Sciatic nerve (tissue), 2 donors: ENCODE results near the gene MICAL2. TPM values are rescaled to one million over a fixed set of nuclear protein-coding genes. Genes with fewer than 3 reads are reported as not detected.

ENCODE experiments used
- ATAC-seq: fragments of 200-7000 bp; cut with Tn5 transposase; one replicate; pipeline ENCODE4 v1.9.1; 2020; ENCODE audit warnings: mild to moderate bottlenecking, moderate library complexity
- DNase-seq: peaks from one replicate; pipeline ENCODE4 v3.0.0-alpha.2; 2020; ENCODE audit warnings: low spot score
- intact Hi-C: fragments of 100-400 bp; cut with DNase I; formaldehyde crosslinking; loops from one replicate; pipeline ENCODE4 v1.14.2; 2022
- total RNA-seq: library from RNA; stranded (reverse); fragmentation: NEBNext Ultra II Directional; extraction: Animal tissue kit (Norgen Biotek cat#: 25700); gene quantifications from one replicate; pipeline ENCODE4 v1.2.1, GENCODE V29; 2021
- donor health status: DM: no; HTN: no; CAD: no.
- donor health status: DM: no; HTN: no; CAD: no.

Gene MICAL2
- total RNA-seq, 1 donor from 2014 or later, result 92.4 TPM

- ATAC-seq, result no peak
- intact Hi-C loops, result no loop called here
- DNase-seq, result no peak
Observed at GRCh38 chr11:12076840-12077534, 33.4 kb upstream of the MICAL2 start.

DNA sequence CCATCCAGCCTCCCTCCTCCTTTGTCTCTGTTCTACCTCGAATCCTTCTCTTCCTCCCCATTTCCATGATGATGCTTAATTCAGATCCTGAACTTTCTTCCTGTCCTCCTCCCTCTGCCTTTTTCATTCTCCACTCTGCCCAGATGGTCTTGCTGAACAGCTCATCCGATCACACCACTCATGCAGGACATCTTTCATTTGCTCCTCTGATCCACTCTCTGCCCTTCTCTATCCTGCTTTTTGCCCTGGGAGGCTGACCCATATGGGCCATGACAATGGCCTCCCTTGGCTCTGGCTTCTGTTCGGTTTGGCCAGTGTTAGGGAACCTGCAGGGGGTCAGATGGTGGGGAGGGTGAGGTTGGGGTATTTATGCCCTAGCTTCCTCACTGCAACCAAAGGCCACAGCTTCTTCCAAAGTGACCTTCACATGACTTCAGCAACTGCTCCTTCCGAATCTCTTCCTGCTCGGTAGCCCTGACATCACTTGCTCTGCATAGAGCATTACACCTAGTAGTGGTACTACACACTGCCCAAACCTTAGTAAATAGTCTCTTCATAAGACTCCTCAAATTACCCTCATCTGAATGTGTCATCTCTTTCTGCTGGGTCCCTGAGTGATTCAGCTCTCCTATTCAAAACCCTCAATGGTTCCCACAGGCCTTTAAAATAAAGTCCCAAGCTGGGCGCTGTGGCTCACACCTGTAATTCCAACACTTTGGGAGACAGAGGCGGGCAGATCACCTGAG is 32.7 kb upstream of the MICAL2 start:
- no peak for DNase-seq
- intact Hi-C loops, result no loop called here
- no peak for ATAC-seq

GRCh38 chr11:12079726-12080556 is 30.4 kb upstream of the MICAL2 start:
- intact Hi-C loops, result no loop called here
- ATAC-seq (peak; percentile 89), DNase-seq (peak; percentile 70)

DNA sequence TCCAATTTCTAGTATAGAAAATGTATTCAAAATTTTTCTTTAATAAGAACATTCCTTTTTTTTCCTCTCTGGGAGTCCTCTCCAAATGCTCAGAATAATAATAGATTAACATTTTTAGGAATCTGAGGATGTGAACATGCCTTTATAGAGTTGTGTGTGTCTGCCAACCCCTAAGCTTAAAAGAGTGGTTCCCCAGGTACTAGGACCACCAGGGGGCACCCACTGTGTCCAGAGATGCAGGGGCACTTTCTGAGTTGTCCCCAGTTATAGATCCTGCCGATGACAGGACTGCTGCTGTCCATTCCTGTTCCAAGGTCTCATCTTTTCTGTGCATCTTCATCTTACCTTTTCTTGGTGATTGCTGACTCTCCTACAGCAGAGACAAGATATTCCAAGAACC is 27.0 kb upstream of the MICAL2 start:
- ATAC-seq, result no peak
- intact Hi-C loops, result no loop called here
- no peak for DNase-seq

- DNase-seq (no peak), ATAC-seq (no peak)
- intact Hi-C loops, result no loop called here
Observed at GRCh38 chr11:12084256-12084655, 26.1 kb upstream of the MICAL2 start.

- ATAC-seq (no peak), DNase-seq (no peak)
- intact Hi-C loops, result no loop called here
Observed at GRCh38 chr11:12085371-12086251, 24.8 kb upstream of the MICAL2 start.

DNA sequence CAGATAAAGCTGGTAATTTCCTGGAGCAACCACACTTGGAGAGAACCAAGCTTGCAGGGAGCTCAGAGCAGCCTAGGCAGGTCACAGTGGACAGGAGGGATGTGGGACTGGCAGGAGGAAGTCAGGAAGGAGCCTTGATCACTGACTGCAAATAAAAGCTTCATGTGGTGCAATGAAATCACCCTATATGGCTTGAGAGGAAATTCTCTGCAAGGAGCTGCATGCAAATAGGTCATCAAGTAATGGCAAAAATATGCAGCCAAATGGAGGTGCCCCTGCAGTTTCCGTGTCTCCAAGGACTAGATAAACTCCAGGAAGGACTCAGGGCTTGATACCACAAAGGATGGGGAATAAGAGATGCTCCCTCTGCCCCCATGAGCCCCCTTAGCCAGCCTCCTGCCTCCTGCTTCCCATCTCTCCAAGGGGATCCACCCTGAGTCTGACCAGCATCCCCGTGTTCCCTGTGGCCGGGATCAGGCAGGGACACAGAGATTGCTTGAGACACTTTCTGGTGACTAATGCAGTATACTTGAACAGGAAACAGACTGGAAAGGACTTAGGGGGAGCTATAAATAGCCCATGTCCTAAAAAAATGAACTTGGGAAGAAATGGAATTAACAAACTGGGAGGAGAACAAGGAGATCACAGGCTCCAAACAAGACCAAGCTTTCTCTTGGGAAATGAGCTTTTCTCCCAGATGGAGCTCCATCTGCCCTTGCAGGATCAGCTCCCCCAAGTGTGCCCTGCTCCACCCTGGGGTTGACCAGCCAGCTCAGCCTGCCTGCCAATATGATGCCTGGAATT is 23.9 kb upstream of the MICAL2 start:
- DNase-seq, result no peak
- ATAC-seq, result peak; percentile 82
- intact Hi-C loops, result no loop called here

- DNase-seq (no peak), ATAC-seq (peak; percentile 18)
- intact Hi-C loops, result no loop called here
Observed at GRCh38 chr11:12087075-12088004, 23.1 kb upstream of the MICAL2 start.

GRCh38 chr11:12088047-12088481 is 22.3 kb upstream of the MICAL2 start:
- ATAC-seq, result peak; percentile 69
- intact Hi-C loops, result no loop called here
- DNase-seq, result peak; percentile 68

DNA sequence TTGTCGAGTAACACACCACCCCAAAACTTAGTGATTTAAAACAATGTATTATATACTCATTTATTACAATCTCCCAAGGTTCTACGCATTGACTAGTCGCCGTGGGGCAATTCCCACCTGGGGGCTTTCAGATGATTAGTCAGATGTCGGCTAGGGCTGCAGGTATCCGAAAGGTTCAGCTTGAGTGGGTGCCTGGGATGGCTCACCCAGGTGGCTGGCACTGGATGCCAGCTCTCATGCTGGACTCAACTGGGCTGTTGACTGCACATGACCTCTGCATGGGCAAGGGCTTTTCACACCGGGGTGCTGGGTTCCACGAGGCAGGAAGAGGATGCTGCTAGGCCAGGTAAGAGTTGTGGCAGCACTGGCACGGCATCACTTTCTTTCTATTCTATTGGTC is 21.9 kb upstream of the MICAL2 start:
- intact Hi-C loops, result no loop called here
- DNase-seq, result no peak
- ATAC-seq, result no peak

DNA sequence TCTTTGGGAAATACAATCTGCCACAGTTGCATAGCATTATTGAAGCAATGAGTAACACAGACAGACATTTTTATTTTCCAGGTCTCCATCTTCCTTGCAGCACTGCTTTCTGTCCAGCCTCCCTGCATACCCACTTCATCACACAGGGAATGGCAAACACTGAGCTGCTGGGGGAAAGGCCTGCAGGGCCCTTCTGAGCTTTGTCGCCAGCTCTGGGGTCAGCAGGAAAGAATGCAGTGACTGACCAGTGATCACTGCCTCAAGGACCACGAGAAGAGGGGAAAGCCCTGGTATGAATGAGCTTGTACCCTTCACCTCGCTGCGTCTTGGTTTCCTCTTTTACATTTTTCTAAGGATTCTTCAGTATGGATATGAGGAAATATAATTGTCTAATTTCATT is 21.3 kb upstream of the MICAL2 start:
- DNase-seq (no peak), ATAC-seq (no peak)
- intact Hi-C loops, result no loop called here

GRCh38 chr11:12089473-12089872 is 20.9 kb upstream of the MICAL2 start:
- DNase-seq (no peak), ATAC-seq (no peak)
- intact Hi-C loops, result no loop called here

- no peak for DNase-seq
- intact Hi-C loops, result loop anchor here (10.0 kb wide), 1 partner anchor 145 kb away; no protein-coding TSS in a partner anchor
- no peak for ATAC-seq
Observed at GRCh38 chr11:12090061-12090591, 20.3 kb upstream of the MICAL2 start.

DNA sequence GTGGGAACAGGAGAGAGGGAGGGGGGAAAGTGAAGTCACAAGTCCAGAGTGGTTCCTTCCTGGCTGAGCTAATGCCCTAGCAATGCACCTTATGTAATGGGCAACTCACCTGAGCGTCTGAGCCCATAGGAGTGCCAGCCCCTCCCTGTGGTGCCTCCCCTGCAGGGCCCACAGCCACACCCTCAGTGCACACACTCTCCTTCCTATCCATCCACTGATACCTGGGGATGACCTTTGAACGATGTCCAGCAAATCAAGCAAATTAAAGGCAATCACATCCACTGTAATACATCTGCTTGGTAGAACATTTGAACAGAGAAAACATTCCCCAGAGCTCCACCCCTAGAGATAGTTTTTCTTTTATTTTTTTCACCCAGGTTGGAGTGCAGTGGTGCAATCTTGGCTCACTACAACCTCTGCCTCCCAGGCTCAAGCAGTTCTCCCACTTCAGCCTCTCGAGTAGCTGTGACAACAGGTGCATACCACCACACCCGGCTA is 19.6 kb upstream of the MICAL2 start:
- intact Hi-C loops, result loop anchor here (10.0 kb wide), 1 partner anchor 144 kb away; no protein-coding TSS in a partner anchor
- no peak for ATAC-seq
- DNase-seq, result no peak

DNA sequence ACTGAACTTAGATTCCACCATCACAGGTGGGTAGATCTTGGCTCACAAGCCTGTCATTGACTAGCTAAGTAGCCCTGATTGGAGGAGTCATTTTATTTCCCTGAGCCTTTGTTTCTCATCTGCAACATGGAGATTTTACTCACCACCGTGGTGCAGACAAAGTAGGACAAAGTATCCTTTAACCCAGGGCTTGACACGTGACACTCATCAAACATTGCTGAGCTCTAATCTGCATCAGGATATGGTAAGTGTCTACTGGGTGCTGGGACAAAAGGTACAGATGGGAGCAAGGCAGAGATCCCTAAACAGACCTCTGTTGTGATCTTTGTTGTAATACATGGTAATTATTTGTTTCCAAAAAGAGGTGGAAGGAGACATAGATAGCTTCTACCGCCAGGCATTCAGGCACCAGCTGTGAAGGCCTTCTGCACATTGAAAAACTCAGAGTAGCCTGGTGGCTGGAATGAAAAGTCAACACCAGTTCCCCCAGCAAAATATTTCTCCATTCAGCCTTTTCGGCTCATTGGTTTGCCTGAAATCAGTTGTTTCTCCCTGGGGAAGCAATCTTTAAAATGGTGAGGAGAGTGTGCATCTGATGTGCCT is 18.3 kb upstream of the MICAL2 start:
- no peak for DNase-seq
- intact Hi-C loops, result loop anchor here (10.0 kb wide), 1 partner anchor 143 kb away; no protein-coding TSS in a partner anchor
- ATAC-seq, result no peak

GRCh38 chr11:12092714-12093113 is 17.7 kb upstream of the MICAL2 start:
- no peak for DNase-seq
- intact Hi-C loops, result loop anchor here (10.0 kb wide), 1 partner anchor 142 kb away; no protein-coding TSS in a partner anchor
- no peak for ATAC-seq
